Subcutaneous abdominal adipose tissue (tissue), 5 donors: ENCODE data around the gene CSNK1A1.

Source experiments
- H3K27ac ChIP-seq: one replicate; pipeline ENCODE4 v1.7.0; 2013; ENCODE audit warnings: low read depth, mild to moderate bottlenecking, inconsistent platforms, low read length, moderate library complexity
- H3K27me3 ChIP-seq, 5 donors: one replicate each; pipeline ENCODE4 v1.7.0; 2013; ENCODE audit warnings: low read length in 5 of 5, inconsistent platforms in 1 of 5; ENCODE audit not compliant: control insufficient read depth in 5 of 5, insufficient read depth in 4 of 5
- H3K36me3 ChIP-seq, 5 donors: one replicate each; pipeline ENCODE4 v1.7.0; 2013; ENCODE audit warnings: low read length in 5 of 5; ENCODE audit not compliant: control insufficient read depth in 5 of 5, insufficient read depth in 5 of 5
- H3K4me1 ChIP-seq, 5 donors: one replicate each; pipeline ENCODE4 v1.7.0; 2013; ENCODE audit warnings: low read length in 5 of 5, mild to moderate bottlenecking in 3 of 5, moderate library complexity in 1 of 5; ENCODE audit not compliant: control insufficient read depth in 5 of 5, insufficient read depth in 5 of 5
- H3K4me3 ChIP-seq, 5 donors: one replicate each; pipeline ENCODE4 v1.7.0; 2013; ENCODE audit warnings: low read length in 5 of 5, low read depth in 1 of 5
- H3K9ac ChIP-seq, 5 donors: one replicate each; pipeline ENCODE4 v1.7.0; 2013; ENCODE audit warnings: low read length in 5 of 5, mild to moderate bottlenecking in 4 of 5, moderate library complexity in 3 of 5
- H3K9me3 ChIP-seq, 5 donors: one replicate each; pipeline ENCODE4 v1.7.0; 2013; ENCODE audit warnings: low read length in 5 of 5; ENCODE audit not compliant: control insufficient read depth in 5 of 5
- donor health status: healthy.
- donor health status: healthy.
- donor health status: healthy.
- donor health status: healthy.
- donor health status: healthy.

Gene CSNK1A1

GRCh38 chr5:149588936-149589335 is 37.7 kb upstream of the CSNK1A1 start:
- Histone ChIP-seq H3K4me1 (peaks cover 0 to 12% (median 4%) of the 10 kb centered on the region in 5 donors), H3K27me3 (no peaks in the 10 kb centered on the region), H3K27ac (no peak overlapping the region), H3K4me3 (no peak overlapping the region), H3K36me3 (no peaks in the 10 kb centered on the region), H3K9me3 (no peaks in the 10 kb centered on the region), H3K9ac (no peak overlapping the region)

DNA sequence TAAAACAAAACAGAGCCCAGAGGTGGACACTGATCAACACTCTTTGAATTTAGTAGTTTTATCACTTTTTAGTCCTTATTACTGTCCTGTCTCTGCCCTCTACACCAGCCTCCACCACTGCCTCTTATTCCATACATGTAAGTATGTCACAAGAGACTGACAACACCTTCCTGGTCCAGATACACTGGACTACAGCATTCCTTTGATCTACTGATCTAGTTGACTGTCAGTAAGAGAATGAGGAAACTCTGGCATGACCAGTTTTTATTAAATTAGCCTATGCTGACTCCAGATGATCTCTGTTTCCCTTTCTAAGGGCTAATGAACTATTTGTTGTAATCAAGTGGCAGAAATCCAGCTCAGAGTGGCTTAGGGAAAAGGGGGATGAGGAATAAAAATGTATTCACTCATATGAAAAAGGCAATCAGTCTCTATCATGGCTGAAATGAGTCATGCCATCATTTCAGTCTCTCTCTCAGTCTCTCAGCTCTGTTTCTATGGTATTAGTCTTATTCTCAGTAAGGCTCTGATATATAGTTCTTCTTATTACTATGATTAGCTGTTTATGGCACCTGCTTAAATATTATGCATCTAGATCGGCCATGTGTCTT is 35.6 kb upstream of the CSNK1A1 start:
- Histone ChIP-seq H3K9me3 (no peaks in the 10 kb centered on the region), H3K4me1 (peaks cover 4 to 30% (median 23%) of the 10 kb centered on the region in 5 donors), H3K36me3 (no peaks in the 10 kb centered on the region), H3K27ac (no peak overlapping the region), H3K9ac (no peak overlapping the region), H3K4me3 (no peak overlapping the region), H3K27me3 (no peaks in the 10 kb centered on the region)

- H3K4me3 ChIP-seq: no peak overlapping the region
- H3K9ac ChIP-seq: no peak overlapping the region
- H3K4me1 ChIP-seq: peaks cover 4 to 39% (median 29%) of the 10 kb centered on the region in 5 donors
- H3K27ac ChIP-seq: no peak overlapping the region
- no peaks in the 10 kb centered on the region for H3K9me3 ChIP-seq
- no peaks in the 10 kb centered on the region for H3K27me3 ChIP-seq
- H3K36me3 ChIP-seq: no peaks in the 10 kb centered on the region
These were observed 34.7 kb upstream of the CSNK1A1 start for GRCh38 chr5:149585910-149586309.

- H3K4me3 ChIP-seq: no peak overlapping the region
- no peaks in the 10 kb centered on the region for H3K27me3 ChIP-seq
- H3K36me3 ChIP-seq: no peaks in the 10 kb centered on the region
- H3K9ac ChIP-seq: peak overlapping the region in 1 of 5 donors; percentile 46
- no peaks in the 10 kb centered on the region for H3K9me3 ChIP-seq
- peaks cover 4 to 47% (median 34%) of the 10 kb centered on the region in 5 donors for H3K4me1 ChIP-seq
- H3K27ac ChIP-seq: peak overlapping the region; percentile 13
These were observed 32.9 kb upstream of the CSNK1A1 start for GRCh38 chr5:149584121-149584520.

DNA sequence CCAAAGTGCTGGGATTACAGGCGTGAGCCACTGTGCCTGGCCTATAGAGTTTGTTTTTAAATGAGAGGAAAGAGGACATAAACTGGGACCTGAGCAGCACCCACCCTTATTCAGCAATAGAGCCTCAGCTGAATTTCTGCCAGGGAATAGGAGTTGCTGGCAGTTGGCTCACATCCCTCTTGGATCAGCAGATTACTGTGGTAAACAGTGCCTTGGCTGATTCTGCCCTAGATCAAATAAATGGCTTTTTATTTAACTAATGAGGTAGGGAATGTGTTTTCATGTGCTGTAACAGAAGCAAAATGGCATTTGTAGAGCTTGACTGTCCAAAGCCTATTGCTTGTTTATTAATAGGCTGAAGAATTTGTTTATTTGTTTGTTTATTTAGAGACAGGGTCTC is 32.2 kb upstream of the CSNK1A1 start:
- H3K27ac ChIP-seq: peak overlapping the region; percentile 13
- peaks cover 4 to 47% (median 34%) of the 10 kb centered on the region in 5 donors for H3K4me1 ChIP-seq
- H3K4me3 ChIP-seq: no peak overlapping the region
- H3K27me3 ChIP-seq: no peaks in the 10 kb centered on the region
- H3K9ac ChIP-seq: peak overlapping the region in 1 of 5 donors; percentile 46
- no peaks in the 10 kb centered on the region for H3K9me3 ChIP-seq
- H3K36me3 ChIP-seq: no peaks in the 10 kb centered on the region

DNA sequence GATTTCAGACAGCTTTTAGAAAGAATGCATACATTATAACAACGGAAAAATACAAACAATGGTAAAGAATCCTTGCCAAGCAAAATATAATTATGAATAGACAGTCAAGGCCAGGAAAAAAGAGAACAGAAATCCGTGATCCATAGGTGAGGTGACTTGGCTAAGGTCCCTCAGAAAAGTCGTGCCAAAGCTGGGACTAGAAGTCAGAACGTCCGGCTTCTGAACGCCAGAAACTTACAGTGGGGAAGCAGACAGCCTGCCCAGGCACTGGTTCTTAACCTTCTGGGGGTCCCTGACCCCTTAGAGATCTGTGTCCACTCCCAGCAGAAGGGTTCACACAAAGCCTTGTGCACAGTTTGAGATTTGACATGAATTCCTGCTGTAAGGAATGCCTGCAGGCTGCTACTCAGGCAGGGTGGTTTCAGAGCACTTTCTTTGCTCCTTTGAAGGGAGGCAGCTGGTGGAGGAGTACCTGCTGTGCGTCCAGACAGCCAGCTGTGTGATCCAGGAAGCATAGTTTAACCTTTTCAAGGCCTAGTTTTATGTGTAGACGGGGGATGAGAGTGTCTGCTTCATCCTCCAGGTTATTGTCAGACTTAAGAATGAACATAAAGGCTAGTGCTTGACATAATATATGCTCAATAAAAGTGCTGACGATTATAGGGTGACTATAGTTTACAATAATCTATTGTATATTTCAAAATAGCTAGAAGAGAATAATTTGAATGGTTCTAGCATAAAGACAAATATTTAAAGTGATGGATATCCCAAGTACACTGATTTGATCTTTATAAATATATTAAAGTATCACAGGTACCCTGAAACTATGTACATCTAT is 30.9 kb upstream of the CSNK1A1 start:
- no peaks in the 10 kb centered on the region for H3K36me3 ChIP-seq
- peak overlapping the region; percentile 79 for H3K27ac ChIP-seq
- H3K4me3 ChIP-seq: peak overlapping the region; percentile 57 to 87 (median 78)
- no peaks in the 10 kb centered on the region for H3K9me3 ChIP-seq
- peaks cover 4 to 47% (median 34%) of the 10 kb centered on the region in 5 donors for H3K4me1 ChIP-seq
- peak overlapping the region; percentile 55 to 82 (median 78) for H3K9ac ChIP-seq
- no peaks in the 10 kb centered on the region for H3K27me3 ChIP-seq

GRCh38 chr5:149581192-149581861 is 30.1 kb upstream of the CSNK1A1 start, which contains the start of gene ARHGEF37:
Gene ARHGEF37 (plus strand): TSS chr5:149581498. CDS start chr5:149597770, 16,272 bp downstream.
- Histone ChIP-seq H3K27me3 (no peaks in the 10 kb centered on the region), H3K9ac (peak within 1 kb of the TSS; percentile 55 to 82 (median 78)), H3K4me1 (peaks cover 4 to 40% (median 34%) of the 10 kb centered on the region in 5 donors), H3K9me3 (no peaks in the 10 kb centered on the region), H3K27ac (peak within 1 kb of the TSS; percentile 79), H3K4me3 (peak within 1 kb of the TSS; percentile 57 to 87 (median 78)), H3K36me3 (no peaks in the 10 kb centered on the region)

DNA sequence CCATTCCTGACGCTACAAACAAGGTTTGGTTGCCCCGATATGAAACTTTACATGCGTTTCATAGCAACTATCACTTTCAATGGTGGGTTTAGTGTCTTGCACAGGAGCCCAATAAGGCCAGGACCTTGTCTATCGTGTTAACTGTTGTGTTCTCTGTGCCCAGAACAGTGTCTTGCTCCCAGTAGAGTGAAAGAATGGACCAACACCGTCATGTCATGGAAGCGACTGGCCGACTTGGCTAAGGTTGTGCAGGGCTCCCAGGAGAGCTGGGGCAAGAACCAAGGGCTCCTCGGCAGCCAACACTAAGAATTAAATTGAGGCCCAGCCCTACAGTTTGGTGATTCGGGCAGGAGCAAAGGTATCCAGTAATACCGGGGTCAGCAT is 29.6 kb upstream of the CSNK1A1 start:
- no peaks in the 10 kb centered on the region for H3K36me3 ChIP-seq
- H3K27me3 ChIP-seq: no peaks in the 10 kb centered on the region
- H3K4me3 ChIP-seq: peak overlapping the region; percentile 57 to 86 (median 78)
- no peaks in the 10 kb centered on the region for H3K9me3 ChIP-seq
- H3K9ac ChIP-seq: peak overlapping the region in 4 of 5 donors; percentile 55 to 81 (median 74)
- peak overlapping the region; percentile 79 for H3K27ac ChIP-seq
- peaks cover 4 to 40% (median 34%) of the 10 kb centered on the region in 5 donors for H3K4me1 ChIP-seq

GRCh38 chr5:149578896-149579295 is 27.7 kb upstream of the CSNK1A1 start:
- Histone ChIP-seq H3K4me1 (peaks cover 4 to 34% (median 29%) of the 10 kb centered on the region in 5 donors), H3K9ac (no peak overlapping the region), H3K4me3 (no peak overlapping the region), H3K36me3 (no peaks in the 10 kb centered on the region), H3K27ac (no peak overlapping the region), H3K9me3 (no peaks in the 10 kb centered on the region), H3K27me3 (no peaks in the 10 kb centered on the region)
